ENCODE measurements around the gene CDH4. TPM values are rescaled to one million over a fixed set of nuclear protein-coding genes. Genes with fewer than 3 reads are reported as not detected.

CDH4 gene
- total and polyA plus RNA-seq, 2 donors (not counting 1 experiment from before 2014, with no cell fraction given), result not detected

GRCh38 chr20:61303675-61304074, 51.6 kb downstream of the CDH4 start:
- DNase-seq (no peak), ATAC-seq (ENCODE audit: low read depth) (no peak)
- POLR2A ChIA-PET, result no interaction called here
- intact Hi-C loops (cut with micrococcal nuclease), result no loop called here
- Histone ChIP-seq H3K36me3 (replicated peaks in 1 of 2; ENCODE audit: control extremely low read depth in 1 of 2, control insufficient read depth in 1 of 2, extremely low read depth in 1 of 2, insufficient read depth in 2 of 2, low read length in 1 of 2) (no peaks in the 10 kb centered on the region), H2AFZ (ENCODE audit: insufficient read depth, low read depth, low read length, poor library complexity, severe bottlenecking) (no peak overlapping the region), H3K79me2 (ENCODE audit: control insufficient read depth, insufficient read depth, low read length) (no peaks in the 10 kb centered on the region), H3K27me3 (replicated peaks in 1 of 4; ENCODE audit: control extremely low read depth in 1 of 4, control insufficient read depth in 3 of 4, insufficient read depth in 4 of 4, low read length in 3 of 4) (no peaks in the 10 kb centered on the region), H3K27ac (ENCODE audit: low read length in 2 of 2) (no peak overlapping the region), H4K20me1 (ENCODE audit: control insufficient read depth, insufficient read depth, low read length, poor library complexity, severe bottlenecking) (no peaks in the 10 kb centered on the region), H3K4me3 (ENCODE audit: control extremely low read depth in 1 of 5, extremely low read depth in 1 of 5, insufficient read depth in 1 of 5, low read depth in 2 of 5, low read length in 4 of 5) (no peak overlapping the region), H3K4me1 (ENCODE audit: control insufficient read depth in 2 of 2, insufficient read depth in 2 of 2, low read length in 2 of 2) (no peaks in the 10 kb centered on the region), H3K4me2 (replicated peaks; ENCODE audit: low read depth, low read length, poor library complexity, severe bottlenecking) (no peak overlapping the region), H3K9me3 (ENCODE audit: control extremely low read depth in 1 of 3, control insufficient read depth in 2 of 3, insufficient read depth in 1 of 3, low read length in 2 of 3) (peaks cover 0 to 35% (median 0%) of the 10 kb centered on the region in 3 donors), H3K9ac (ENCODE audit: low read length) (no peak overlapping the region)
- no peak for TF ChIP-seq CTCF (IDR thresholded peaks at IDR 0.05)
- TF ChIP-seq EZH2 (IDR thresholded peaks at IDR 0.05; ENCODE audit: borderline replicate concordance, insufficient read depth, low read depth, low read length, poor library complexity, severe bottlenecking), result no peak
- H3K9me3 Mint-ChIP-seq (ENCODE audit: insufficient read depth), result no peaks in the 10 kb centered on the region
- H3K4me1 Mint-ChIP-seq, result no peaks in the 10 kb centered on the region
- WGBS (ENCODE audit: insufficient coverage), result 93% methylated on average over 12 of the region's 12 CpGs
- H3K4me3 Mint-ChIP-seq, result no peak overlapping the region
- CTCF ChIA-PET, result no interaction called here
- H3K27ac Mint-ChIP-seq, result no peak overlapping the region
- no peaks in the 10 kb centered on the region for H3K27me3 Mint-ChIP-seq

GRCh38 chr20:61304750-61305149, 52.7 kb downstream of the CDH4 start:
- Mint-ChIP-seq H3K27me3 (no peaks in the 10 kb centered on the region), H3K4me3 (no peak overlapping the region), H3K4me1 (no peaks in the 10 kb centered on the region), H3K9me3 (ENCODE audit: insufficient read depth) (no peaks in the 10 kb centered on the region), H3K27ac (no peak overlapping the region)
- 100% methylated on average over 8 of the region's 8 CpGs for WGBS (ENCODE audit: insufficient coverage)
- H3K27ac ChIP-seq (ENCODE audit: low read length in 2 of 2), result no peak overlapping the region
- ATAC-seq (ENCODE audit: low read depth) (no peak), DNase-seq (no peak)
- H3K79me2 ChIP-seq (ENCODE audit: control insufficient read depth, insufficient read depth, low read length), result no peaks in the 10 kb centered on the region
- no peak overlapping the region for H3K9ac ChIP-seq (ENCODE audit: low read length)
- ChIA-PET CTCF (no interaction called here), POLR2A (no interaction called here)
- no peaks in the 10 kb centered on the region for H3K27me3 ChIP-seq (replicated peaks in 1 of 4; ENCODE audit: control extremely low read depth in 1 of 4, control insufficient read depth in 3 of 4, insufficient read depth in 4 of 4, low read length in 3 of 4)
- no peak overlapping the region for H3K4me3 ChIP-seq (ENCODE audit: control extremely low read depth in 1 of 5, extremely low read depth in 1 of 5, insufficient read depth in 1 of 5, low read depth in 2 of 5, low read length in 4 of 5)
- H3K36me3 ChIP-seq (replicated peaks in 1 of 2; ENCODE audit: control extremely low read depth in 1 of 2, control insufficient read depth in 1 of 2, extremely low read depth in 1 of 2, insufficient read depth in 2 of 2, low read length in 1 of 2), result no peaks in the 10 kb centered on the region
- H3K4me2 ChIP-seq (replicated peaks; ENCODE audit: low read depth, low read length, poor library complexity, severe bottlenecking), result no peak overlapping the region
- no peak overlapping the region for H2AFZ ChIP-seq (ENCODE audit: insufficient read depth, low read depth, low read length, poor library complexity, severe bottlenecking)
- H3K9me3 ChIP-seq (ENCODE audit: control extremely low read depth in 1 of 3, control insufficient read depth in 2 of 3, insufficient read depth in 1 of 3, low read length in 2 of 3), result peaks cover 0 to 33% (median 0%) of the 10 kb centered on the region in 3 donors
- no peaks in the 10 kb centered on the region for H4K20me1 ChIP-seq (ENCODE audit: control insufficient read depth, insufficient read depth, low read length, poor library complexity, severe bottlenecking)
- TF ChIP-seq EZH2 (IDR thresholded peaks at IDR 0.05; ENCODE audit: borderline replicate concordance, insufficient read depth, low read depth, low read length, poor library complexity, severe bottlenecking) (no peak), CTCF (IDR thresholded peaks at IDR 0.05) (no peak)
- intact Hi-C loops (cut with micrococcal nuclease), result no loop called here
- H3K4me1 ChIP-seq (ENCODE audit: control insufficient read depth in 2 of 2, insufficient read depth in 2 of 2, low read length in 2 of 2), result no peaks in the 10 kb centered on the region

Measured in B cell (primary cell).